AG20443 (cell line): Measurements from ENCODE around the gene ANKRD13B.

Experiments used
- DNase-seq: peaks from one replicate; pipeline ENCODE4 v3.0.0; 2012; ENCODE audit warnings: low spot score, mixed read lengths

Gene ANKRD13B

GRCh38 chr17:29568331-29569244 is 24.3 kb upstream of the ANKRD13B start, which contains the start of gene TP53I13:
TSS of gene TP53I13 (plus strand) at chr17:29568701. CDS start at chr17:29568759, 58 bp downstream.
- peak; percentile 93 for DNase-seq

GRCh38 chr17:29569245-29569950 is 23.5 kb upstream of the ANKRD13B start:
- DNase-seq = peak; percentile 50

- DNase-seq = no peak
These were observed 22.4 kb upstream of the ANKRD13B start for GRCh38 chr17:29570521-29570920.

- no peak for DNase-seq
These were observed 21.4 kb upstream of the ANKRD13B start for GRCh38 chr17:29571486-29571882.

GRCh38 chr17:29571883-29572681 is 20.9 kb upstream of the ANKRD13B start:
- peak; percentile 25 for DNase-seq

GRCh38 chr17:29572691-29573557 is 20.0 kb upstream of the ANKRD13B start:
- peak; percentile 84 for DNase-seq

GRCh38 chr17:29573558-29573869 is 19.4 kb upstream of the ANKRD13B start:
- DNase-seq = no peak

- no peak for DNase-seq
These were observed 18.8 kb upstream of the ANKRD13B start for GRCh38 chr17:29573871-29574731.

- no peak for DNase-seq
These were observed 18.0 kb upstream of the ANKRD13B start for GRCh38 chr17:29574732-29575510.

GRCh38 chr17:29575511-29576213 is 17.3 kb upstream of the ANKRD13B start:
- DNase-seq = no peak

- no peak for DNase-seq
These were observed 16.5 kb upstream of the ANKRD13B start for GRCh38 chr17:29576214-29577000.

GRCh38 chr17:29577001-29577370 is 15.9 kb upstream of the ANKRD13B start:
- DNase-seq = no peak

GRCh38 chr17:29577385-29578211 is 15.3 kb upstream of the ANKRD13B start:
- peak; percentile 84 for DNase-seq

- DNase-seq = no peak
These were observed 14.1 kb upstream of the ANKRD13B start for GRCh38 chr17:29578626-29579485.

GRCh38 chr17:29579866-29580771 is 12.8 kb upstream of the ANKRD13B start:
- DNase-seq = peak; percentile 88
